Cardiac fibroblast (primary cell): ENCODE results near the gene STK17B.
"Not testable (repeated sequence)": the region's sequence is repeated elsewhere in the genome, so short reads cannot be mapped to it uniquely, and the experiment has no call there.

ENCODE experiments used
- DNase-seq, 2 donors: peaks; one replicate each; pipeline versions ENCODE4 v3.0.0 to v3.0.0-alpha.2; 2010; ENCODE audit warnings: low read depth in 2 of 2
- H3K4me3 ChIP-seq, 2 donors: replicated peaks in 1 of 2; 1 replicate in 1 of 2; 2 replicates in 1 of 2; pipeline ENCODE4 v1.5.1; 2011; ENCODE audit warnings: low read depth in 2 of 2, low read length in 2 of 2, mild to moderate bottlenecking in 2 of 2, moderate library complexity in 1 of 2
- CTCF ChIP-seq: IDR thresholded peaks from one replicate; pipeline ENCODE4 v1.5.1; 2011; ENCODE audit warnings: low read depth, mild to moderate bottlenecking, low read length, inconsistent platforms

STK17B gene

GRCh38 chr2:196200557-196200956 is 29.2 kb upstream of the STK17B start:
- no peak for DNase-seq
- no peak for TF ChIP-seq CTCF
- H3K4me3 ChIP-seq: no peak overlapping the region

- TF ChIP-seq CTCF: no peak
- no peak overlapping the region for H3K4me3 ChIP-seq
- DNase-seq: no peak
Observed at GRCh38 chr2:196195758-196196157, 24.4 kb upstream of the STK17B start.

- no peak for TF ChIP-seq CTCF
- no peak for DNase-seq
- no peak overlapping the region for H3K4me3 ChIP-seq
Observed at GRCh38 chr2:196195302-196195701, 23.9 kb upstream of the STK17B start.

- no peak for DNase-seq
- no peak overlapping the region for H3K4me3 ChIP-seq
- TF ChIP-seq CTCF: no peak
Observed at GRCh38 chr2:196191541-196191940, 20.2 kb upstream of the STK17B start.

GRCh38 chr2:196187898-196188458 is 16.6 kb upstream of the STK17B start:
- no peak for TF ChIP-seq CTCF

DNA sequence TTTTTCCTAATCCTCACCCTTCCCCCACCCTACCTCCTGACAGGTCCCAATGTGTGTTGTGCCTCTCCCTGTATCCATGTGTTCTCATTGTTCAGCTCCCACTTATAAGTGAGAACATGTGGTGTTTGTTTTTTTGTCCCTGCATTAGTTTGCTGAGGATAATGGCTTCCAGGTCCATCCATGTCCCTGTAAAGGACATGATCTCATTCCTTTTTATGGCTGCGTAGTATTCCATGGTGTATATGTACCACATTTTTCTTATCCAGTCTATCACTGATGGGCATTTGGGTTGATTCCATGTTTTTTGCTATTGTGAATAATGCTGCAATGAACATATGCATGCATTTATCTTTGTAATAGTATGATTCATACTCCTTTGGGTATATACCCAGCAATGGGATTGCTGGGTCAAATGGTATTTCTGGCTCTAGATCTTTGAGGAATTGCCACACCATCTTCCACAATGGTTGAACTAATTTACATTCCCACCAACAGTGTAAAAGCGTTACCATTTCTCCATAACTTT is 15.9 kb upstream of the STK17B start:
- DNase-seq: peak in 1 of 2 donors; percentile 42
- not testable (repeated sequence) for H3K4me3 ChIP-seq

More at GRCh38 chr2:196187898-196188458, 16.6 kb upstream of the STK17B start:
- no peak for DNase-seq
- no peak overlapping the region for H3K4me3 ChIP-seq

DNA sequence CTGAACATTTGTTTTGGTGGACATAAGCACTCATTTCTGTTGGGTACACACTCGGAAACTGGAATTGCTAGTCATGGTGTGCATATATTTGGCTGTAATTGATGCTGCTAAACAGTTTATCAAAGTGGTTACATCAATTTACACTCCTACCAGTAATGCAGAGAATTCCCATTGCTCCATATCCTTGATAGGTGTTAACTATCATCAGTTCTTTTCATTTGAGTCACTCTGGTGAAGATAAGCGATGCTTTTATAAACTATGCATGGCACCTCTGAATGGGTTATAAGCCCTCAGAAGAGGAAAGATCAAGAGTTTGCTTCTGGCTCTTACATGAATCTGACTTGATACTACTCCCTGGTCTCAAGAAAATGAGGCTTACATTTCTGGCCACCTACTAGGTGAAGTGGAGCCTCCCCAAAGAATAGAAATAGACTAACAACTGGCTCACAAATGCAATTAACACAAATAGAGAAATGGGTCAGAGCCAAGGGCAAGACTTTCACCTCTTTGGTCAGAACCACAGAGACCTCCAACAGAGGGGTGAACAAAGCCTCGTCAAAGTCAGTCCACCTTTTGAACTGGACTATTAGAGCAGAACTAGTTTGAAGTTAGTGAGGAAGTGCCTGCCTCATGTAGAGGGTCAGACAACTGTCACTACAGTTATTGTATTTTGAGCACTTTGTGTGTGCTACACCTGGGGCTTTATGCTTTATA is 15.0 kb upstream of the STK17B start:
- DNase-seq: no peak
- no peak for TF ChIP-seq CTCF
- no peak overlapping the region for H3K4me3 ChIP-seq
